Stimulated activated naive CD8-positive, alpha-beta T cell treated with anti-CD3 and anti-CD28 coated beads, Interleukin-15, amount 100 ng/mL, for 72 hours (primary cell): ENCODE data around the gene SIVA1.

Experiments used
- ATAC-seq: fragments of 150-1000 bp; cut with Tn5 transposase; 2 replicates; pipeline ENCODE4 v1.10.0; 2021; ENCODE audit warnings: mild to moderate bottlenecking, moderate library complexity
- DNase-seq, 2 donors: peaks; one replicate each; pipeline ENCODE4 v3.0.0; 2021 to 2022
- H3K27ac Mint-ChIP-seq, 2 donors: one replicate each; pipeline ENCODE4 v1.8.0; 2022; ENCODE audit warnings: mild to moderate bottlenecking in 2 of 2, mixed read lengths in 2 of 2, moderate library complexity in 2 of 2
- H3K27me3 Mint-ChIP-seq: one replicate; pipeline ENCODE4 v1.8.0; 2022; ENCODE audit warnings: mixed read lengths
- H3K4me1 Mint-ChIP-seq: one replicate; pipeline ENCODE4 v1.8.0; 2022; ENCODE audit warnings: mild to moderate bottlenecking, mixed read lengths
- H3K4me3 Mint-ChIP-seq, 2 donors: one replicate each; pipeline ENCODE4 v1.8.0; 2022; ENCODE audit warnings: mild to moderate bottlenecking in 2 of 2, mixed read lengths in 2 of 2, moderate library complexity in 1 of 2
- H3K9me3 Mint-ChIP-seq, 2 donors: one replicate each; pipeline ENCODE4 v1.8.0; 2022; ENCODE audit warnings: mixed read lengths in 2 of 2

Gene SIVA1

DNA sequence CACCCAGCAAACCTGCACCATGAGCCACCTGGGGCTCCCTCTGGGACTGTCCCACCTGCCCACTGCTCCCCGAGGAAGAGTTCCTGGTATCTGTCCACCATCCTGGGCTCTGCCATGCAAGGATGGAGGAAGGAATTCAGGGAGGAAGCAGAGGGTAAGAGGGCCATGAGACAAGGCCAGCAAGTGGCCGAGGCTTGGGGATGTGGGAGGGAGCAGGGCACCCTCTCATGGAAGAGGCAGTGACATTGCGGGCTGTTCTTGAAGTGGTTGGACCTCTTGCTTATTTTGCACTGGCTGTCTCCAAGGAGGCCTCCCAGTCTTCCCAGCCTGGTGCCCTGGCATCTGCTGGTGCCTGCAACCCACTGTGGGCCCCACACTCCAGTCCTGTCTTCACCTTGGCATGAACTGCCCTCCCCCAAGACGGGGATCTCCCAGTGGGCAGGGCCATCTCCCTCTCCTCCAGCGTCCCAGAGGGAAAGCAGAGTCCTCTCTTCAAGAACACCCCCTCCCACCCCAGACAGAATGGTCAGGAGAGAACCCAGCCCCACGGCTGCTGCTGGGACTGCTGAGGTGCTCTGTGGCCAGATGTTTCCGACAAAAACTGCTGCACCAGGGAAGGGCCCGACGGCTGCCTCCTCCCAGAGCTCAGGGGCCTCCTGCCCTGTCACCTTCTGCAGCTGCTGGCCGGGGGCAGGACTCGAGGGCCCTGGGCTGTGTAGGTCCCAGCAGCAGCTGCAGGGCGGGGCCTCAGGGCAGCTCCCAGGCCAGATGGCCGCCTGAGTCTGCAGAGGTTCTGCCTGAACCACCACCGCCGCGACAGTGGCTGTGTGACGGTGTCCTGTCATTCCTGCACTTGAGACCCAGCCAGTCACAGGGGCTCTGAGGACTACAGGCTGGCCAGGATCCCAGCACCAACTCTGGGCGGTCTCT lies 44.4 kb downstream of the SIVA1 start:
- ATAC-seq (no peak), DNase-seq (no peak)
- Mint-ChIP-seq H3K9me3 (no peaks in the 10 kb centered on the region), H3K27me3 (peaks cover 24% of the 10 kb centered on the region), H3K4me3 (peak overlapping the region; percentile 77 to 82), H3K27ac (no peak overlapping the region), H3K4me1 (peaks cover 75% of the 10 kb centered on the region)

GRCh38 chr14:104798300-104799243 lies 45.6 kb downstream of the SIVA1 start:
- H3K4me1 Mint-ChIP-seq, result peaks cover 68% of the 10 kb centered on the region
- no peak overlapping the region for H3K4me3 Mint-ChIP-seq
- peaks cover 24% of the 10 kb centered on the region for H3K27me3 Mint-ChIP-seq
- no peak for DNase-seq
- no peak for ATAC-seq
- H3K27ac Mint-ChIP-seq, result no peak overlapping the region
- no peaks in the 10 kb centered on the region for H3K9me3 Mint-ChIP-seq

DNA sequence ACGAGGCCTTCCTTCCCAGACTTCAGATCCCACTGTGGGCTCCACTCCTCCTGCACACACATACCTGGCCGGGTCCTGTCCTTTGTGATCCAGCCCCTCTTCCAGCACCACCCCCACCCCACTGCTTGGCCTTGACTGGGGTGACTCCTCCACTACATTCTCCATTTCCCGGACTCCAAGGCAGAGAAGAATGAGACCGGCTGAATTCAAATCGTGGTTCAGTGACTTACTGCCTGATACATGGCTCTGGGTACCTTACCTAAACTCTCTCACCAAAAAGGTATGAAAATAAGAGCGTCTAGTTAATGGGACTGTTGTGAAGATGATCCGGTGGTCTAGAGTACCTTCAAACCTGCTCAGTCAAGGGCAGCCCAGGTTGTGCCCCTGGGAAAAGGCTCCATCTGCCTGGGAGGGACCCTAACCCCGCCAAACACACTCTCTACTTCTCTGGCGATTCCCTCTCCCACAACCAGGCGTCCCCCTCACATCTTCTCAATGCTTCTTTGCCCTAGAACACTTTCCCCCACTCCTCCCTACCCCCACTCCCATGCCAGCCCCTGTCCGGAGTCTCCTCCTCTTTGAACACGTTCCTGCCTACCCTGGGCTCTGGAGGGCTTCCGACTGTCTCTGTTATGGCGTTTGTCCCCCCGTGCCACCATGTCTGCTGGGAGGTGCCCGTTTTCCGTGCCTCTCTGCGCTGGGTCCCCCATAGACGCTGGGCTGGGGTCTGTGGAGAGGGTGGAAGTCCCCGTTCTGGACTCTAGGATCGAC lies 46.5 kb downstream of the SIVA1 start:
- H3K27me3 Mint-ChIP-seq, result peaks cover 24% of the 10 kb centered on the region
- ATAC-seq (no peak), DNase-seq (no peak)
- peak overlapping the region; percentile 21 to 65 for H3K4me3 Mint-ChIP-seq
- no peaks in the 10 kb centered on the region for H3K9me3 Mint-ChIP-seq
- peak overlapping the region in 1 of 2 donors; percentile 31 for H3K27ac Mint-ChIP-seq
- peaks cover 67% of the 10 kb centered on the region for H3K4me1 Mint-ChIP-seq

DNA sequence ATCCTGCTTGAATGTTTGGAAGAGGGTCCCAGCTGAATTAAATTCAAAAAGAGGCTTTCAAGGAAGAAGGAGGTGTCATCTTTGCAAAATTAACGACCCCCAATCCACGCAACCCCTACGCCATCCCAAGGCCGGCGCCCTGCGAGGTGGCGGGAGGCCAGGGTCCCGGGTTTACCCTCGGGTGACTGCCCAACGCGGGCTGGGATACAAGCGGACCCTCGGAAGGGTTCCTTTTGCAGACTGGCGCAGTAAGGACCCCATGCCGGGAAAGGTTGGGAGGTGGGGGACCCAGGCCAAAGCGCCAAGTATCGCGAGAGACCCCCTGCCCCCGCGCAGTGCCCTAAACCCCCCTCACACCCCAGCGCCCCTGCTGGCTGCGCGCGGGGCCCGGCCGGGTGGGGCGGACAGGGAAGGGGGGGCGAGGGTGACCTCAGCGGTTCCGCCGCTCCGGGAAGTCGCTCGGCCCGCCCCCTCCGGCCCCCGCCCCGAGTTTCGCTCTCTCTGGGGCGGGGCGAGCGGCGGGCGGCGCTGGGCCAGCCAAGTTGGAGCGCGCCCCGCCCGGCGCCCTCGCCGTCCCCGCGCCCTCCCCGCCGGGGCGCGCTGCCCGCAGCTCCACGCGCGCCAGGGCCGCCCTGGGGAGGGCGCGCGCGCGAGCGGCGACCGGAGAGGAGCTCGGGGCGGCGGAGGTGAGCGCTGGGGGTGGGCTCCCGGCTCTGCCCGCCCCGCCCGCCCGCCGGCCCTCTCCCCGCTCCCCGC lies 47.2 kb downstream of the SIVA1 start:
- peak; percentile 71 for ATAC-seq
- no peak overlapping the region for H3K27ac Mint-ChIP-seq
- peak; percentile 65 to 72 for DNase-seq
- peaks cover 64% of the 10 kb centered on the region for H3K4me1 Mint-ChIP-seq
- H3K27me3 Mint-ChIP-seq, result peaks cover 24% of the 10 kb centered on the region
- H3K4me3 Mint-ChIP-seq, result peak overlapping the region; percentile 21 to 65
- H3K9me3 Mint-ChIP-seq, result no peaks in the 10 kb centered on the region

DNA sequence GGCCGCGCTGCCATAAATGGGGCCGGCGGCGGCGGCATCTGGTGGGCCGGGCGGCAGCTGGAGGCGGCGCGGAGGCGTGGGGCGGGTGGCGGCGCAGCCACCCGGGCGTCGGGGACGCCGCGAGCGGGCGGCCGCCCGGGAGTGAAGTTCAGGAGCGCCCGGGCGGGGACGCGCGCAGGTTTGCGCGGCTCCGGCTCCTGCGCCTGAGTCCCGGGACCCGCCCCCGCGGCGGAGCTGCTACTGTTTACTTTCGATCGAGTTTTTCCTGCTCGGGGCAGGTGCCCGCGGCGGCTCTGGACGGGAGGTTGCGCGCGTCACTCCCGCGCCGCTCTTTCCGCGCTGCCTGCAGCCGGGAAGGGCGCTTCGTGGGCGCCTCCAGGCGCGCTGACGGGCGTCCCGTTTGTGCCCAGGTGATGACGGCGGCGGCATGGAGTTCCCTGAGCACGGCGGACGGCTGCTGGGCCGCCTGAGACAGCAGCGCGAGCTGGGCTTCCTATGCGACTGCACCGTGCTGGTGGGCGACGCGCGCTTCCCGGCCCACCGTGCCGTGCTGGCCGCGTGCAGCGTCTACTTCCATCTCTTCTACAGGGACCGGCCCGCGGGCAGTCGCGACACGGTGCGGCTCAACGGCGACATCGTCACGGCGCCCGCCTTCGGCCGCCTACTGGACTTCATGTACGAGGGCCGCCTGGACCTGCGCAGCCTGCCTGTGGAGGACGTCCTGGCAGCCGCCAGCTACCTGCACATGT lies 48.0 kb downstream of the SIVA1 start, which contains the start of gene ZBTB42:
Gene ZBTB42 (plus strand): TSS at position 331 of the 749 bp plus-strand sequence. CDS start 97 bp downstream, at position 428.
- Mint-ChIP-seq H3K9me3 (no peaks in the 10 kb centered on the region), H3K4me1 (peaks cover 61% of the 10 kb centered on the region), H3K27ac (peak within 1 kb of the TSS; percentile 69 to 92), H3K4me3 (peak within 1 kb of the TSS; percentile 91 to 95), H3K27me3 (peaks cover 24% of the 10 kb centered on the region)
- DNase-seq, result peak; percentile 52 to 55
- ATAC-seq, result peak; percentile 50

GRCh38 chr14:104801520-104802393 lies 48.8 kb downstream of the SIVA1 start:
- ATAC-seq (no peak), DNase-seq (no peak)
- Mint-ChIP-seq H3K4me1 (peaks cover 53% of the 10 kb centered on the region), H3K27me3 (peaks cover 24% of the 10 kb centered on the region), H3K27ac (peak overlapping the region; percentile 69 to 92), H3K9me3 (peaks cover 0 to 7% of the 10 kb centered on the region in 2 donors), H3K4me3 (peak overlapping the region; percentile 91 to 95)

GRCh38 chr14:104802394-104803184 lies 49.6 kb downstream of the SIVA1 start:
- H3K27me3 Mint-ChIP-seq, result peaks cover 24% of the 10 kb centered on the region
- H3K9me3 Mint-ChIP-seq, result peaks cover 0 to 9% of the 10 kb centered on the region in 2 donors
- no peak overlapping the region for H3K27ac Mint-ChIP-seq
- H3K4me1 Mint-ChIP-seq, result peaks cover 45% of the 10 kb centered on the region
- ATAC-seq, result no peak
- H3K4me3 Mint-ChIP-seq, result peak overlapping the region; percentile 40 to 44
- DNase-seq, result no peak

- DNase-seq (no peak), ATAC-seq (no peak)
- Mint-ChIP-seq H3K9me3 (peaks cover 0 to 9% of the 10 kb centered on the region in 2 donors), H3K27ac (no peak overlapping the region), H3K4me3 (no peak overlapping the region), H3K4me1 (peaks cover 37% of the 10 kb centered on the region), H3K27me3 (peaks cover 16% of the 10 kb centered on the region)
Measured at GRCh38 chr14:104803280-104803911, 50.4 kb downstream of the SIVA1 start.

DNA sequence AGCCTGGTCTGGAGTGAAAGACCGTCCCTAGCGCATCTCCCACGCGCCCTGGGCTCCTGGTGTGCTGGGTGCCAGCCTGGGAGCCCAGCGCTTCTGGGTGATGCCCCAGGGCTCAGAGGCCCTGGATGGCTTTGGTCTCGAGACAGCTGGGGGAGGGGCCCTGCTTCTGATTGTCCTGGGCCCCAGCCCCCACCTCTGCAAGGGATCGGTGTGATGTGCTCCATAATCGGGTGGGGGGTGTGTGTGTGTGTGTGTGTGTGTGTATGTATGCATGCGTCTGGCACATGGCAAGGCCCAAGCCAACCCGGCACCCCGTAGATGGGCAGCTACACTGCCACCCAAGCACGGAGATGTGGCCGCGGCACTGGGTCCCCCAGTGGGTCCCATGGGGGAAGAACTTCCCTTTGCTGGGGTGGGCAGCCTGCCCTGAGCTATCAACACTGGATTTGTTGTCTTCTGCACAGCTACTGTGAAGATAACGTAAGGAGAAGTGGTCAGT lies 51.0 kb downstream of the SIVA1 start:
- peaks cover 0 to 9% of the 10 kb centered on the region in 2 donors for H3K9me3 Mint-ChIP-seq
- peak overlapping the region in 1 of 2 donors; percentile 72 for H3K27ac Mint-ChIP-seq
- peaks cover 11% of the 10 kb centered on the region for H3K27me3 Mint-ChIP-seq
- DNase-seq, result no peak
- H3K4me3 Mint-ChIP-seq, result no peak overlapping the region
- peaks cover 34% of the 10 kb centered on the region for H3K4me1 Mint-ChIP-seq
- no peak for ATAC-seq

DNA sequence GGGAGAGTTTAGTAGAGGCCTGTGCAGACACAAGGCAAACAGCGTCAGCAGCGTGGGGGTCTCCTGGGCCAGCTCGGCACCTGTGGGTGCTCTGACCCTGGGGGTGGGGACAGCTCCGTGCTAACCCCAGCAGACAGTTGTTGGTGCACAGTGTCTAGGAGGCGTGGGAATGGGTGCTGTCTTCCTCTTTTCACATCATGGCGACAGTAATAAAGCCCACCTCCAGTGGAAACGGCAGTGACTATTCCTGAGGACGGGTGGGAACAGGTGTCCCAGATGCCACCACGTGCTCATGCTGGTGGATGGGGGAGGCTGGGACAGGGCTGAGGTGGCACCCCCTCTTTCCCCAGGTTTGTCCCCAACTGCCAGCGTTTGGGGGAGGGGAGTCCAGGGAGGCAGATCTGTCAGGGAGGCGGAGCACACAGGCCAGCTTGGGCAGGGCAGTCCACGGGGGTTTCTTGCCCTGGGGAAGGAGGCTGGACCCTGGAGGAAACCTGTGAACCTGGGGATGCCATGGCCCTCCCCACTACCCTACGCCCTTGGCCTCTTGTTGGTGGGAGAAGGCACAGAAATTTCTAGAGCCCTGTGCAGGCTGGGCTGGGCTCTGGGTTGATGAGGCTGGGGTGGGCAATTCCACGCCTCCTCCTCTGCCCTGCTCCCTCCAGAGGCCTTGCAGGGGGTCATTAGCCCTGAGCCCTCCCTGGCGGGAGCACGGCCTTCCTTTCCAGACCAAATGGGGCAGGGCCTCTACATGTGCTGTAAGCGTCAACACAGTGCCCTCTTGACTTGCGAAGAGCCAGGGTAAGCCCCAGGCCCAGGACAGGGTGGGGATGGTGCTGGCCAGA lies 51.8 kb downstream of the SIVA1 start:
- ATAC-seq (no peak), DNase-seq (no peak)
- peaks cover 4% of the 10 kb centered on the region for H3K27me3 Mint-ChIP-seq
- peaks cover 0 to 9% of the 10 kb centered on the region in 2 donors for H3K9me3 Mint-ChIP-seq
- H3K27ac Mint-ChIP-seq, result no peak overlapping the region
- H3K4me1 Mint-ChIP-seq, result peaks cover 29% of the 10 kb centered on the region
- H3K4me3 Mint-ChIP-seq, result no peak overlapping the region

DNA sequence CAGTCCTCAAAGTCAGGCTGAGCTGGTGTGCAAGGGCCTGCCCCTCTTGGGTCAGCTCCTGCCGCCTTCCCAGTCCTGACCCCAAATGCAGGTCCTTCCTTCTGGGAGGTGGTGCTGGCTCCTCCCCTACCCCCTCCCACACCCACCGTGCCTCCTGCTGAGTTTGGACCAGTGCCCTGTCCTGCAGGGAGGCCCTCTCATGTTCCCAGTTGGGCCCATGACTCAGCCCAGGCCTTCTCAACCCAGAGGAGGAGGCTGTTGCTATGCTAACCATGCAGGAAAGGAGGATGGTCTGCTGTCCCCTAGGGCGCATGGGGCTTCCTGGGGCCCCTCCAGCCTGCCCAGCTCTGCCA lies 52.4 kb downstream of the SIVA1 start:
- DNase-seq (no peak), ATAC-seq (no peak)
- Mint-ChIP-seq H3K27me3 (no peaks in the 10 kb centered on the region), H3K4me1 (peaks cover 25% of the 10 kb centered on the region), H3K27ac (no peak overlapping the region), H3K9me3 (peaks cover 0 to 9% of the 10 kb centered on the region in 2 donors), H3K4me3 (no peak overlapping the region)
